H9 (cell line): ENCODE results near the gene ENO3. TPM values are rescaled to one million over a fixed set of nuclear protein-coding genes. Genes with fewer than 3 reads are reported as not detected.

ENCODE experiments used
- DNase-seq: peaks from one replicate; pipeline ENCODE4 v3.0.0-alpha.2; 2017
- H2AFZ ChIP-seq: one replicate; pipeline ENCODE4 v1.6.1; 2013; ENCODE audit warnings: mild to moderate bottlenecking, low read length, control low read depth, moderate library complexity
- H2AK5ac ChIP-seq: 2 replicates; pipeline ENCODE4 v1.6.1; 2013; ENCODE audit warnings: low read length, control low read depth, mixed read lengths; ENCODE audit not compliant: insufficient read length
- H2BK120ac ChIP-seq: one replicate; pipeline ENCODE4 v1.6.1; 2013; ENCODE audit warnings: low read depth, mild to moderate bottlenecking, low read length, control low read depth, inconsistent platforms; ENCODE audit not compliant: poor library complexity, severe bottlenecking
- H2BK12ac ChIP-seq: 2 replicates; pipeline ENCODE4 v1.6.1; 2013; ENCODE audit warnings: low read length, control low read depth, mixed read lengths, low read depth; ENCODE audit not compliant: insufficient read length
- H2BK15ac ChIP-seq: 2 replicates; pipeline ENCODE4 v1.6.1; 2013; ENCODE audit warnings: low read depth, low read length, control low read depth
- H2BK20ac ChIP-seq: one replicate; pipeline ENCODE4 v1.6.1; 2013; ENCODE audit warnings: low read depth, mild to moderate bottlenecking, low read length, control low read depth, inconsistent platforms; ENCODE audit not compliant: poor library complexity, severe bottlenecking
- H2BK5ac ChIP-seq: 2 replicates; pipeline ENCODE4 v1.6.1; 2013; ENCODE audit warnings: low read length, control low read depth, mixed read lengths; ENCODE audit not compliant: insufficient read length
- H3K14ac ChIP-seq: 2 replicates; pipeline ENCODE4 v1.6.1; 2013; ENCODE audit warnings: low read length, control low read depth; ENCODE audit not compliant: insufficient read depth
- H3K18ac ChIP-seq: 2 replicates; pipeline ENCODE4 v1.6.1; 2013; ENCODE audit warnings: low read depth, mild to moderate bottlenecking, mixed read lengths, low read length, control low read depth; ENCODE audit not compliant: insufficient read length
- H3K23ac ChIP-seq: 2 replicates; pipeline ENCODE4 v1.6.1; 2013; ENCODE audit warnings: low read length, control low read depth, mixed read lengths, low read depth; ENCODE audit not compliant: insufficient read length
- H3K23me2 ChIP-seq: 2 replicates; pipeline ENCODE4 v1.6.1; 2013; ENCODE audit warnings: low read depth, mild to moderate bottlenecking, mixed read lengths, low read length, control low read depth; ENCODE audit not compliant: insufficient read length, poor library complexity, severe bottlenecking
- H3K27ac ChIP-seq: 2 replicates; pipeline ENCODE4 v1.5.1; 2013; ENCODE audit warnings: low read length, control low read depth, mixed read lengths, low read depth; ENCODE audit not compliant: insufficient read length
- H3K27me3 ChIP-seq: 2 replicates; pipeline ENCODE4 v1.6.1; 2013; ENCODE audit warnings: low read length, control low read depth, inconsistent platforms; ENCODE audit not compliant: insufficient read depth
- H3K4ac ChIP-seq: 2 replicates; pipeline ENCODE4 v1.6.1; 2013; ENCODE audit warnings: low read depth, mild to moderate bottlenecking, control low read depth, inconsistent platforms, low read length, moderate library complexity
- H3K4me1 ChIP-seq: 2 replicates; pipeline ENCODE4 v1.6.1; 2013; ENCODE audit warnings: low read length, control low read depth, inconsistent platforms; ENCODE audit not compliant: insufficient read depth
- H3K4me2 ChIP-seq: 2 replicates; pipeline ENCODE4 v1.6.1; 2013; ENCODE audit warnings: low read length, control low read depth, mixed read lengths; ENCODE audit not compliant: insufficient read length, insufficient read depth
- H3K56ac ChIP-seq: 2 replicates; pipeline ENCODE4 v1.6.1; 2013; ENCODE audit warnings: low read depth, mild to moderate bottlenecking, mixed read lengths, low read length, control low read depth; ENCODE audit not compliant: insufficient read length
- H3K79me1 ChIP-seq: 2 replicates; pipeline ENCODE4 v1.6.1; 2013; ENCODE audit warnings: low read depth, mild to moderate bottlenecking, moderate library complexity, low read length, control low read depth, inconsistent platforms; ENCODE audit not compliant: insufficient read depth, poor library complexity, severe bottlenecking
- H3K79me2 ChIP-seq: 2 replicates; pipeline ENCODE4 v1.6.1; 2013; ENCODE audit warnings: low read length, control low read depth, inconsistent platforms; ENCODE audit not compliant: insufficient read depth
- H3K9ac ChIP-seq: 2 replicates; pipeline ENCODE4 v1.6.1; 2013; ENCODE audit warnings: low read length, control low read depth, mixed read lengths; ENCODE audit not compliant: insufficient read length; ENCODE audit errors: extremely low read depth
- H3K9me3 ChIP-seq: one replicate; pipeline ENCODE4 v1.6.1; 2013; ENCODE audit warnings: low read depth, low read length, inconsistent platforms; ENCODE audit not compliant: control insufficient read depth
- H3T11ph ChIP-seq: one replicate; pipeline ENCODE4 v1.6.1; 2013; ENCODE audit warnings: mild to moderate bottlenecking, low read length, control low read depth, inconsistent platforms
- H4K20me1 ChIP-seq: one replicate; pipeline ENCODE4 v1.6.1; 2013; ENCODE audit not compliant: control insufficient read depth, insufficient read length, insufficient read depth
- H4K5ac ChIP-seq: 2 replicates; pipeline ENCODE4 v1.6.1; 2013; ENCODE audit warnings: low read depth, mild to moderate bottlenecking, mixed read lengths, low read length, control low read depth; ENCODE audit not compliant: insufficient read length
- H4K8ac ChIP-seq: replicated peaks from 2 replicates; pipeline ENCODE4 v1.6.1; 2013; ENCODE audit warnings: low read length, control low read depth, mixed read lengths, low read depth; ENCODE audit not compliant: insufficient read length
- H4K91ac ChIP-seq: 2 replicates; pipeline ENCODE4 v1.6.1; 2013; ENCODE audit warnings: low read depth, mild to moderate bottlenecking, moderate library complexity, mixed read lengths, low read length, control low read depth; ENCODE audit not compliant: insufficient read length
- H3K27ac Mint-ChIP-seq, 3 experiments: 2 replicates in 2 of 3; 3 replicates in 1 of 3; pipeline ENCODE4 v1.8.0; 2020 to 2021; ENCODE audit warnings: mixed read lengths in 3 of 3, mild to moderate bottlenecking in 1 of 3, moderate library complexity in 1 of 3
- H3K27me3 Mint-ChIP-seq: 2 replicates; pipeline ENCODE4 v1.8.0; 2021; ENCODE audit warnings: low read depth, mild to moderate bottlenecking, moderate library complexity, mixed read lengths
- H3K36me3 Mint-ChIP-seq, 3 experiments: 2 replicates in 2 of 3; 3 replicates in 1 of 3; pipeline ENCODE4 v1.8.0; 2020 to 2021; ENCODE audit warnings: low read depth in 3 of 3, mixed read lengths in 3 of 3; ENCODE audit not compliant: insufficient read depth in 1 of 3
- H3K4me1 Mint-ChIP-seq, 2 experiments: 2 replicates each; pipeline ENCODE4 v1.8.0; 2020; ENCODE audit warnings: mixed read lengths in 2 of 2
- H3K4me3 Mint-ChIP-seq, 2 experiments: 2 replicates in 1 of 2; 3 replicates in 1 of 2; pipeline ENCODE4 v1.8.0; 2020 to 2021; ENCODE audit warnings: mild to moderate bottlenecking in 2 of 2, mixed read lengths in 2 of 2, moderate library complexity in 1 of 2
- H3K9me3 Mint-ChIP-seq, 2 experiments: 2 replicates in 1 of 2; 3 replicates in 1 of 2; pipeline ENCODE4 v1.8.0; 2020; ENCODE audit warnings: mild to moderate bottlenecking in 2 of 2, mixed read lengths in 2 of 2, moderate library complexity in 1 of 2
- WGBS: extraction: QIAGEN DNeasy Blood & Tissue Kit; methylation state at CpG from one replicate; pipeline ENCODE4 v1.1.7; 2013; ENCODE audit warnings: missing lambda C conversion rate, low lambda C conversion rate, mixed read lengths; ENCODE audit not compliant: insufficient read length; ENCODE audit errors: extremely low coverage; 5-methylcytosine and 5-hydroxymethylcytosine counted together
- total RNA-seq: library from RNA; stranded (reverse); gene quantifications from 2 replicates; pipeline ENCODE4 v1.2.1, GENCODE V29; 2021
- TF ChIP-seq, protein P1 (sequence below): fragments of 200-600 bp; sonication (generic); conservative IDR thresholded peaks from 3 replicates; pipeline ENCODE4 v1.8.0; 2021; ENCODE audit warnings: antibody characterized with exemption, mild to moderate bottlenecking

The ENO3 gene
- total RNA-seq, 1 experiment from 2014 or later, result 25.4 TPM

DNA sequence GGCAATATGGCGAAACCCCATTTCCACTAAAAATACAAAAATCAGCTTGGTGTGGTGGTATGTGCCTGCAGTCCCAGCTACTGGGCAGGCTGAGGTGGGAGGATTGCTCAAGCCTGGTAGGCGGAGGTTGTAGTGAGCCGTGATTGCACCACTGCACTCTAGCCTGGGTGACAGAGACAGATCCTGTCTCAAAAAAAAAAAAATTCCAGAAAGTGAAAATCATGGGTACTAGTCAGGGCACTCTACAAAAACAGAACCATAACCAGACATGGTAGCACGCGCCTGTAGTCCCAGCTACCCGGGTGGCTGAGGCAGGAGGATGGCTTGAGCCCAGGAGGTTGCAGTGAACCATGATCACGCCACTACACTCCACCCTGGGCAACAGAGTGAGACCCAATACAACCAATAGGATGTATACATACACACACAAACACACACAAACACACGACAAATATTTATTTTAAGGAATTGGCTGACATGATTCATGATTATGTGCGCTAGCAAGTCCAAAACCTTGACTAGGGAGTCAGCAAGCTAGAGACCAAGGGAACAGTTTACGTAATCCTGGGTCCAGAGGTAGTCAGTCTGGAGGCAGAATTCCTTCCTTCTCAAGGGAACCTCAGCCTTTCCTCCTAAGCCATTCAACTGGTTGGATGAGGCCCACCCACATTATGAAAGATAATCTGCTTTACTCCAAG lies 30.4 kb upstream of the ENO3 start:
- Histone ChIP-seq H2BK5ac (no peak overlapping the region), H3K9me3 (no peaks in the 10 kb centered on the region), H3K23me2 (no peaks in the 10 kb centered on the region), H3K27ac (no peak overlapping the region), H3K9ac (no peak overlapping the region), H3K4ac (no peak overlapping the region), H4K5ac (no peak overlapping the region), H3K18ac (no peak overlapping the region), H3K23ac (no peak overlapping the region), H2AK5ac (no peak overlapping the region), H2BK20ac (no peak overlapping the region), H4K8ac (no peak overlapping the region), H3K4me1 (peaks cover 3% of the 10 kb centered on the region; the same call in 1 of the 2 replicates), H3K79me1 (no peaks in the 10 kb centered on the region), H2BK15ac (no peak overlapping the region), H2AFZ (no peak overlapping the region), H2BK120ac (no peak overlapping the region), H3K79me2 (no peaks in the 10 kb centered on the region), H4K20me1 (no peaks in the 10 kb centered on the region), H3K27me3 (no peaks in the 10 kb centered on the region), H4K91ac (no peak overlapping the region), H3K14ac (no peak overlapping the region), H3K56ac (no peak overlapping the region), H3K4me2 (no peak overlapping the region), H3T11ph (no peak overlapping the region), H2BK12ac (no peak overlapping the region)
- TF ChIP-seq, protein P1, sequence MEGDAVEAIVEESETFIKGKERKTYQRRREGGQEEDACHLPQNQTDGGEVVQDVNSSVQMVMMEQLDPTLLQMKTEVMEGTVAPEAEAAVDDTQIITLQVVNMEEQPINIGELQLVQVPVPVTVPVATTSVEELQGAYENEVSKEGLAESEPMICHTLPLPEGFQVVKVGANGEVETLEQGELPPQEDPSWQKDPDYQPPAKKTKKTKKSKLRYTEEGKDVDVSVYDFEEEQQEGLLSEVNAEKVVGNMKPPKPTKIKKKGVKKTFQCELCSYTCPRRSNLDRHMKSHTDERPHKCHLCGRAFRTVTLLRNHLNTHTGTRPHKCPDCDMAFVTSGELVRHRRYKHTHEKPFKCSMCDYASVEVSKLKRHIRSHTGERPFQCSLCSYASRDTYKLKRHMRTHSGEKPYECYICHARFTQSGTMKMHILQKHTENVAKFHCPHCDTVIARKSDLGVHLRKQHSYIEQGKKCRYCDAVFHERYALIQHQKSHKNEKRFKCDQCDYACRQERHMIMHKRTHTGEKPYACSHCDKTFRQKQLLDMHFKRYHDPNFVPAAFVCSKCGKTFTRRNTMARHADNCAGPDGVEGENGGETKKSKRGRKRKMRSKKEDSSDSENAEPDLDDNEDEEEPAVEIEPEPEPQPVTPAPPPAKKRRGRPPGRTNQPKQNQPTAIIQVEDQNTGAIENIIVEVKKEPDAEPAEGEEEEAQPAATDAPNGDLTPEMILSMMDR, result no peak
- Mint-ChIP-seq H3K4me1 (peaks cover 7% of the 10 kb centered on the region in 2 experiments), H3K27me3 (no peaks in the 10 kb centered on the region; the same call in 1 of the 2 replicates), H3K9me3 (no peaks in the 10 kb centered on the region), H3K36me3 (no peaks in the 10 kb centered on the region), H3K4me3 (no peak overlapping the region), H3K27ac (no peak overlapping the region)
- DNase-seq, result no peak
- no CpG with 5 or more reads among the region's 10 CpGs for WGBS
